Measurements from ENCODE around the gene PSMA8.
"Not testable (repeated sequence)": the region's sequence is repeated elsewhere in the genome, so short reads cannot be mapped to it uniquely, and the experiment has no call there.

PSMA8 gene

DNA sequence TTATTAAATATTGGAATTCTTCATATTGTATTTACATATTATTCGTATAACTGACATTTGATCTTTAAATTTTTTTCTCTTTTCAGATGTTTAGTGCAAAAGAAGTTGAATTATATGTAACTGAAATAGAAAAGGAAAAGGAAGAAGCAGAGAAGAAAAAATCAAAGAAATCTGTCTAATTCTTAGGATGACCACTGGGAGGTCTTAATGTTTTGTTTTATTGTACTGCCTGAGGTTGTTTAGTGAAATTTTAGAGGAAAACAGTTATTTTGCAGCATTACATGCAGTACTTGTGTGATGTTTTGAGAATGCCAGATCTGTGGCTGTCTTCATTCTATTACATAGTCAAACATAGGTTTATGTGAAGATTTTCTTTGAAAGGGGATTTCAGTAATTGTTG lies 58.6 kb downstream of the PSMA8 start:
- ChIA-PET POLR2A (no interaction called here), CTCF (interaction anchor here (1.0 kb wide), 1 partner anchor 19 kb away, joined by 4 read pairs; no protein-coding TSS in a partner anchor)
- no peak for TF ChIP-seq ZNF785 (tag by site-specific recombination; IDR thresholded peaks at IDR 0.05)
- Histone ChIP-seq H3K9me3 (ENCODE audit: control insufficient read depth, insufficient read depth, low read depth, low read length) (no peaks in the 10 kb centered on the region), H3K4me3 (ENCODE audit: low read depth, low read length) (no peak overlapping the region), H3K4me1 (ENCODE audit: control insufficient read depth, insufficient read depth, low read length) (no peaks in the 10 kb centered on the region), H3K36me3 (ENCODE audit: control insufficient read depth in 2 of 2, insufficient read depth in 1 of 2, low read length in 2 of 2) (no peaks in the 10 kb centered on the region), H3K27ac (ENCODE audit: extremely low read depth, low read depth, low read length) (no peak overlapping the region)

DNA sequence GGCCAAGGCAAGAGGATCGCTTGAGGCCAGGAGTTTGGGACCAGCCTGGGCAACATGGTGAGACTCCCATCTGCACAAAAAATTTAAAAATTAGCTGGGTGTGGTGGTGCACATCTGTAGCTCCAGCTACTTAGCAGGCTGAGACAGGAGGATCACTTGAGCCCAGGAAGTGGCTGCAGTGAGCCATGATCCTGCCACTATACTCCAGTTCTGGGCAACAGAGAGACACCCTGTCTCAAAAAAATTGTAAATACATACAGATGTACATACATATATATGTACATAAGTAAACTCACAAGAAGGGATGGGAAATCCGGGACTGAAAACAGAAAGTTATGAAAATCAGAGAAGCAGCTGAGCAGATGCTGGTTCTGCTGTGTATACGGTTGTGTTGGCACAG lies 62.9 kb downstream of the PSMA8 start:
- no peak overlapping the region for H3K27ac ChIP-seq (ENCODE audit: extremely low read depth, low read depth, low read length)
- TF ChIP-seq ZNF133 (tag by site-specific recombination; IDR thresholded peaks at IDR 0.05): no peak
- TF ChIP-seq ZNF16 (tag by site-specific recombination; IDR thresholded peaks at IDR 0.05; ENCODE audit: low read depth): no peak
- TF ChIP-seq OSR2 (tag by site-specific recombination; IDR thresholded peaks at IDR 0.05): no peak
- no peak for TF ChIP-seq GLIS2 (tag by site-specific recombination; IDR thresholded peaks at IDR 0.05)
- no peak for TF ChIP-seq ZNF140 (tag by site-specific recombination; IDR thresholded peaks at IDR 0.05)
- no peak for TF ChIP-seq ZNF785 (tag by site-specific recombination; IDR thresholded peaks at IDR 0.05)
- TF ChIP-seq, protein P1, sequence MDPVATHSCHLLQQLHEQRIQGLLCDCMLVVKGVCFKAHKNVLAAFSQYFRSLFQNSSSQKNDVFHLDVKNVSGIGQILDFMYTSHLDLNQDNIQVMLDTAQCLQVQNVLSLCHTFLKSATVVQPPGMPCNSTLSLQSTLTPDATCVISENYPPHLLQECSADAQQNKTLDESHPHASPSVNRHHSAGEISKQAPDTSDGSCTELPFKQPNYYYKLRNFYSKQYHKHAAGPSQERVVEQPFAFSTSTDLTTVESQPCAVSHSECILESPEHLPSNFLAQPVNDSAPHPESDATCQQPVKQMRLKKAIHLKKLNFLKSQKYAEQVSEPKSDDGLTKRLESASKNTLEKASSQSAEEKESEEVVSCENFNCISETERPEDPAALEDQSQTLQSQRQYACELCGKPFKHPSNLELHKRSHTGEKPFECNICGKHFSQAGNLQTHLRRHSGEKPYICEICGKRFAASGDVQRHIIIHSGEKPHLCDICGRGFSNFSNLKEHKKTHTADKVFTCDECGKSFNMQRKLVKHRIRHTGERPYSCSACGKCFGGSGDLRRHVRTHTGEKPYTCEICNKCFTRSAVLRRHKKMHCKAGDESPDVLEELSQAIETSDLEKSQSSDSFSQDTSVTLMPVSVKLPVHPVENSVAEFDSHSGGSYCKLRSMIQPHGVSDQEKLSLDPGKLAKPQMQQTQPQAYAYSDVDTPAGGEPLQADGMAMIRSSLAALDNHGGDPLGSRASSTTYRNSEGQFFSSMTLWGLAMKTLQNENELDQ (tag by site-specific recombination; IDR thresholded peaks at IDR 0.05; ENCODE audit: low read depth): no peak
- no peak for TF ChIP-seq ZNF266 (tag by site-specific recombination; IDR thresholded peaks at IDR 0.05; ENCODE audit: low read depth)
- TF ChIP-seq ZNF174 (tag by site-specific recombination; IDR thresholded peaks at IDR 0.05): no peak
- TF ChIP-seq ZNF433 (tag by site-specific recombination; IDR thresholded peaks at IDR 0.05; ENCODE audit: low read depth): no peak
- no peak for TF ChIP-seq KLF10 (tag by site-specific recombination; IDR thresholded peaks at IDR 0.05)
- TF ChIP-seq ZBTB20 (tag by site-specific recombination; IDR thresholded peaks at IDR 0.05): no peak
- TF ChIP-seq ZNF701 (tag by site-specific recombination; IDR thresholded peaks at IDR 0.05): no peak
- TF ChIP-seq GLIS1 (tag by site-specific recombination; IDR thresholded peaks at IDR 0.05): no peak
- TF ChIP-seq, protein P2, sequence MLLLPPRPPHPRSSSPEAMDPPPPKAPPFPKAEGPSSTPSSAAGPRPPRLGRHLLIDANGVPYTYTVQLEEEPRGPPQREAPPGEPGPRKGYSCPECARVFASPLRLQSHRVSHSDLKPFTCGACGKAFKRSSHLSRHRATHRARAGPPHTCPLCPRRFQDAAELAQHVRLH (tag by site-specific recombination; IDR thresholded peaks at IDR 0.05): no peak
- TF ChIP-seq ZNF23 (tag by site-specific recombination; IDR thresholded peaks at IDR 0.05; ENCODE audit: borderline replicate concordance): no peak
- TF ChIP-seq, protein P3, sequence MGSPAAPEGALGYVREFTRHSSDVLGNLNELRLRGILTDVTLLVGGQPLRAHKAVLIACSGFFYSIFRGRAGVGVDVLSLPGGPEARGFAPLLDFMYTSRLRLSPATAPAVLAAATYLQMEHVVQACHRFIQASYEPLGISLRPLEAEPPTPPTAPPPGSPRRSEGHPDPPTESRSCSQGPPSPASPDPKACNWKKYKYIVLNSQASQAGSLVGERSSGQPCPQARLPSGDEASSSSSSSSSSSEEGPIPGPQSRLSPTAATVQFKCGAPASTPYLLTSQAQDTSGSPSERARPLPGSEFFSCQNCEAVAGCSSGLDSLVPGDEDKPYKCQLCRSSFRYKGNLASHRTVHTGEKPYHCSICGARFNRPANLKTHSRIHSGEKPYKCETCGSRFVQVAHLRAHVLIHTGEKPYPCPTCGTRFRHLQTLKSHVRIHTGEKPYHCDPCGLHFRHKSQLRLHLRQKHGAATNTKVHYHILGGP (tag by site-specific recombination; IDR thresholded peaks at IDR 0.05): no peak
- no peak for TF ChIP-seq ZSCAN16 (tag by site-specific recombination; IDR thresholded peaks at IDR 0.05)
- ChIA-PET CTCF (no interaction called here), POLR2A (no interaction called here)
- no peaks in the 10 kb centered on the region for H3K9me3 ChIP-seq (ENCODE audit: control insufficient read depth, insufficient read depth, low read depth, low read length)
- H3K4me1 ChIP-seq (ENCODE audit: control insufficient read depth, insufficient read depth, low read length): no peaks in the 10 kb centered on the region
- H3K4me3 ChIP-seq (ENCODE audit: low read depth, low read length): no peak overlapping the region
- no peaks in the 10 kb centered on the region for H3K36me3 ChIP-seq (ENCODE audit: control insufficient read depth in 2 of 2, insufficient read depth in 1 of 2, low read length in 2 of 2)

DNA sequence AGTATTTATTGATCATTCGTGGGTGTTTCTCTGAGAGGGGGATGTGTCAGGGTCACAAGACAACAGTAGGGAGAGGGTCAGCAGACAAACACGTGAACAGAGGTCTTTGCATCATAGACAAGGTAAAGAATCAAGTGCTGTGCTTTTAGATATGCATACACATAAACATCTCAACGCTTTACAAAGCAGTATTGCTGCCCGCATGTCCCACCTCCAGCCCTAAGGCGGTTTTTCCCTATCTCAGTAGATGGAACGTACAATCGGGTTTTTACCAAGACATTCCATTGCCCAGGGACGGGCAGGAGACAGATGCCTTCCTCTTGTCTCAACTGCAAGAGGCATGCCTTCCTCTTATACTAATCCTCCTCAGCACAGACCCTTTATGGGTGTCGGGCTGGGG lies 68.3 kb downstream of the PSMA8 start:
- CTCF ChIA-PET; H3K4me3 ChIP-seq (ENCODE audit: low read depth, low read length); H3K4me1 ChIP-seq (ENCODE audit: control insufficient read depth, insufficient read depth, low read length); H3K36me3 ChIP-seq (ENCODE audit: control insufficient read depth in 2 of 2, insufficient read depth in 1 of 2, low read length in 2 of 2); H3K9me3 ChIP-seq (ENCODE audit: control insufficient read depth, insufficient read depth, low read depth, low read length); H3K27ac ChIP-seq (ENCODE audit: extremely low read depth, low read depth, low read length); POLR2A ChIA-PET: not testable (repeated sequence)
